ENCODE data around the gene PRR20G.
"Not testable (repeated sequence)": the region's sequence is repeated elsewhere in the genome, so short reads cannot be mapped to it uniquely, and the experiment has no call there.

PRR20G gene

DNA sequence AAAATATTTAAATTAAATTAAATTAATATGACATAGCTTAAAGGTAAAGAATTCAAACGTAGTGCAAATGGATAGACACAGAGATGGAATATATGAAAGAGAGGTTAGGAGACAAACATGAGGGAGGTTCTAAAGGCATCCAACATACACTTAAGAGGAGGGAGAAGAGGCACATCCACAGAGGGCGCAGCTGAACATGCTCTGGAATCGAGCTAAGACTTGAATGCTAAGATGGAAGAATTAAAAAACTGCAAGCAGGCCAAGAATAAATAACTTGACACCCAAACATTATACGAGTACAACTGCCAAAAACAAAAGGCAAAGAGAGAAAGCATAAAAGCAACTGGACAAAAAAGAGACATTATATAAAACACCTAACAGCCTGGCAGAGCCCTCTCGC, 9.1 kb upstream of the PRR20G start:
- no peak for DNase-seq

DNA sequence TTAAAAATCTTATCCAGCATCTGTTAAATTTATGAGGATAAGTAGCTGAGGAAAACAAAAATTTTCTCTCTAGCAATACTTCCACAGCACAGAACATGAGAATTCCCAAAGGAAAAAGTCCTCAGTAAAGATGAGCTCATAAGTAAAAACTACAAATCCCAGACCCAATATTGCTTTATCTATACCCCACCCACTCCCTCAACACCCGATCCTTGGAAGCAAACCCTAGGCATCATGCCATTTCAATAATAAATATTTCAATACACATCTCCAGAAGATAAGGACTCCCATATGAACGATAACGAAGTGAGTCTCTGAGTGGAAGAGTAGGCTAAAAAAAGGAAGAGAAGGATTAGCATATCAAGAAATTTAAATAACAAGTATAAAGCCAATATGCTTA, 8.3 kb upstream of the PRR20G start:
- no peak for DNase-seq

DNA sequence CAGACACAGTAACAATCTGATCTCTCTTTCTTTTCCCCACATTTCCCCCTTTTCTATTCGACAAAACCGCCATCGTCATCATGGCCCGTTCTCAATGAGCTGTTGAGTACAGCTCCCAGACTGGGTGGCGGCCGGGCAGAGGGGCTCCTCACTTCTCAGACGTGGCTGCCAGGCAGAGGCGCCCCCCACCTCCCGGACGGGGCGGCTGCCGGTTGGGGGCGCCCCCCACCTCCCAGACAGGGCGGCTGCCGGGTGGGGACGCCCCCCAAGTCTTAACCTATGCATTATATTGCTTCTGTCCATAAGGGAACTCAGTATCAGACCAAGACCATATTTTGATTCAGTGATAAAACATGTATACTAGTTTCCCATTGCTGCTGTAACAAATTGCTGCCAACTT, 5.8 kb upstream of the PRR20G start:
- DNase-seq, result not testable (repeated sequence)

DNA sequence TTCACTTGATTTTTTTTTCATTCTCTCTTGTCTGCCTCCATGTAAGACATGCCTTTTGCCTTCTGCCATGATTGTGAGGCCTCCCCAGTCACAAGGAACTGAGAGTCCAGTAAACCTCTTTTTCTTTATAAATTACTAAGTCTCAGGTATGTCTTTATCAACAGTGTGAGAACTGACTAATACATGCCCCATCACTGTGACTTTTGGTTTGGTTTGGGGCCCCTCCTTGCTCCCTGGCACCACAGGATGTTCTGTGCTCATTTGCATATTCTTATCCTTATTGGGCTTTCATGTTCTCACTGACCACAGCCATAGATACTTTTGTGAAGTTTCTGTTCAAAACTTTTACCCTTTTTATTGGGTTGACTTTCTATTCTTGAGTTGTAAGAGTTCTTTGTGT, 3.8 kb upstream of the PRR20G start:
- DNase-seq, result no peak

DNA sequence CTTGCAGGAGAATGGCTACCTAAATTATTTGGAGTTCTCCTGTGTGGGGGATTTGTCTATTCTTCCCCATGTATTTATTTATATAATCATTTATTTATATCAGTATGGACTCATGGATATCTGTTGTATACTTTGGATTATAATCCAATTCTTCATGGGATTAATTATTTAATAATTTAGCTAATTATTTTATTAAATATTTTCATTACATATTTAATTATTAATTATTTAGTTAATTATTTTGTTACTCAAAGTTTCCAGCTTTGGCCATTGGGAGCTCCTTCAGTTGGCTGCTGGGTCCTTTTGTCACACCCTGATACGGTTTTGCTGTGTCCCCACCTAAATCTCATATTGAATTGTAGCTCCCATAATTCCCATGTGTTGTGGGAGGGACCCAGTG, 3.3 kb upstream of the PRR20G start:
- no peak for DNase-seq

DNA sequence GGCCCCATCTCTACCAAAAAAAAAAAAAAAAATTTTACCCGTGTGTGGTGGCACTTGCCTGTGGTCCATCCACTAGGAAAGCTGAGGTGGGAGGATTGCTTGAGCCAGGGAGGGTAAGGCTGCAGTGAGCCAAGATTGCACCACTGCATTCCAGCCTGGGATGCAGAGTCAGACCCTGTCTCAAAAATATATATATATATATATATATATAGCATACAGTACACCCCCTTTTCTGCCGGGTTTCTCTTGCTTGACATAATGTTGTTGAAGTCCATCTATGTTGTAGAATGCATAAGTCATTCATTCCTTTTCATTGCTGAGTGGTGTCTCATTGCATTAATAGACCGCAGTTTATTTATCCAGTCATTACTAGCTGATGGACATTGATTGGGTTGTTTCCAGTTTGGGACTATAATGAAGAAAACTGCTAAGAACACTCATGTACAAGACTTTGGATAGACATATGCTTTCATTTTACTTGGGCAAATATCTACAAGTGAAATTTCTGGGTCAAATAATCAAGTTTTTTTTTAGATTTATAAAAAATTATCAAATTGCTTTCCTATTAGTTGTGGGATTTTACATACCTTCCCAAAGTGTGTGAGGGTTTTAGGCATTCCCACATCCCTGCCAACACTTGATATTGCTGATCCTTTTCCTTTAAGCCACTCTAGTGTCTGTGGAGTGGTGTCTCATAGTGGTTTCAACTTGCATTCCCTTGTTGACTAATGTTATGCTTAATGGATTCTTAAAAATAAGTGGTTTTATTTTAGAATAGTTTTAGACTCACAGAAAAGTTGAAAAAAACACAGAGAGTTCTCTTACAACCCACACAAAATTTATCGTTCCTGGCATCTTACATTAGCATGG, 2.1 kb upstream of the PRR20G start:
- no peak for DNase-seq

DNA sequence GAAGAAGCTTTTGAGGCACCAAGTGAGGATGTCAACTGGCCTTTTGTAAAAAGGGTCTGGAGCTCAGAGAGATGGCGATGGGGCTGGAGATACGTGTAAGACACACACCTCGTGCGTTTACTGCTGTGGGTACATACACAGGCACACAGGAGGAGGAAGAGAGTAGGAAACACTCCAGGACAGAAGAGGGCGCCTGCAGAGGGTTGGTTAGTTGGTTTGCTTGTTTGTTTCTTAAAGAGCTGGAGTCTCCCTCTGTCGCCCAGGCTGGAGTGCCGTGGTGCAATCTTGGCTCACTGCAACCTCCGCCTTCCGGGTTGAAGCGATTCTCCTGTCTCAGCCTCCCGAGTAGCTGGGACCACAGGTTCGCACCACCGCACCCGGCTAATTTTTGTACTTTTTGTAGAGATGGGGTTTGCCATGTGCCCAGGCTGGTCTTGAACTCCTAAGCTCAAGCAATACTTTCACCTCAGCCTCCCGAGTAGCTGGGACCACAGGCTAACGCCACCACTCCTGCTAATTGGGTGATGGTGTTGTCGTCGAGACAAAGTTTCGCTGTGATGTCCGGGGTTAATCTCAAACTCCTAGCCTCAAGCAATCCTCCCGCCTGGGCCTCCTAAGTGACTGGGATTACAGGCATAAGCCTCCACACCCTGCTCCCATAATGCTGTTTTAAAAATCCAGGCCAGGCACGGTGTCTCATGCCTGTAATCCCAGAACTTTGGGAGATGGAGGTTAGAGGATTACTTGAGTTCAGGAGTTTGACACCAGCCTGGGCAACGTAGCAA, 1.3 kb upstream of the PRR20G start:
- no peak for DNase-seq

DNA sequence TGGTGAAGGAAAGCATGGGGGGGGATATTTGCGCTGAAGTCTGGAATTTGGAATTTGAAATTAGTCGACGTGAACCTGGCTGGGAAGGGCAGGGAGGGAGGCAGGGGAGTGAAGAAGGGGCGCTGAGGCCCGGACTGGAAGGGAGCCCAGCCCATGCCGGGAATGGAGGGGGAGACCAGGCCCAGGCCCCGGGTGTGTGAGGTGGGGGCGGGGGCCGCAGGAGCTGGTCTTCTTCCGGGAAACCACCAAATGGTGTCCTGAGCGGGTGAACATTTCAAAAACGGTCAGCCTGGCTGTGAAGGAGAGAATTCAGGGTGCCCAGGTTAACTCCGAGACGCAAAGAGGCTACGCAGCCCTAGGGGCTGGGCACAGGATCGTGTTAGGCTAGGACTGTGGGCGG, 497 bp upstream of the PRR20G start:
- no peak for DNase-seq

DNA sequence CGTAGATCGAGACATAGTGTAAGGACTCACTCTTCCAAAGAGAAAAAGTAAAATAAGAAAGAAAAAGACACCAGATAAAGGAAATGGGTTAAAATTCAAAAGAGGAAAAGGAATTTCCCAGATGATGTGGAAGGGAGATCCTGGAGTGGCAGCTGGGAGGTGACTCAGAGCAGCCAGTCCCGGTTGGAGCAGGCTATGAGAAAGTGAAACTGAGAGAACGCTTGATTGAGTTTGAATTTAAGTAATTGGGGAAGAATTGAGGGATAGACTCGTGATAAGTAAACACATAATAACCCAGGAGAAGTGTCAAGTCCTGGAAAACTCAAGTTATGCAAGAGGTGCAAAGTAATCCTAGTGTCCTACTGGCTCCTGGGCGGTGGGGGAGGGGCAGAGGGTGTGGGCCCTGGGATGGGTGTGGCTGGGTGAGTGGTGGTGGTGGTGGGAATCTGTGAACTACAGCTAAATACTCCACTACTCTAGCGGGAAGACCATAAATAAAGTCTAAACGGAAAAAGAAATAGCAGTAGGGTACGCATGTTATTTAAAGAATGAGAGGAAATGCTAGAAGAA, 1.2 kb downstream of the PRR20G start:
- DNase-seq, result no peak

DNA sequence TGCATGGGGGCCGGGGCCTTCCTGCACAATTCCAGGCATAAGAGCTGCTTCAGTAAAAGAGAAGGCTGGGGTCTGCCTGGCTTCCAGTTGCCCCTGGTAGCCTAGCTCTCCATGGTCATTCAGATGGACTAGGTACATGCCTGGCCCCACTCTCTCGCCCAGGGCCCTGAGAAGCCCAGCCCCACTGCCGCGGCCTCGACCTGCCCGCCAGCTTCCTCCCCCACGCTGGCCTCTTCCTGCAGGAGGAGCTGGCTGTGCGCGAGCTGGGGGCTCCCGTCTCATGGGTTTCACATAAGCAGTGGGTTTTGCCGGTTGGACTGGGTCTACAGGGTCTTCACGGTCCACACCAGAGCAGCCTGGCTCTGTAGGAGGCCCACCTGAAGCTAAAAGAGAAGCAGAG, 3.6 kb downstream of the PRR20G start:
- DNase-seq, result no peak

DNA sequence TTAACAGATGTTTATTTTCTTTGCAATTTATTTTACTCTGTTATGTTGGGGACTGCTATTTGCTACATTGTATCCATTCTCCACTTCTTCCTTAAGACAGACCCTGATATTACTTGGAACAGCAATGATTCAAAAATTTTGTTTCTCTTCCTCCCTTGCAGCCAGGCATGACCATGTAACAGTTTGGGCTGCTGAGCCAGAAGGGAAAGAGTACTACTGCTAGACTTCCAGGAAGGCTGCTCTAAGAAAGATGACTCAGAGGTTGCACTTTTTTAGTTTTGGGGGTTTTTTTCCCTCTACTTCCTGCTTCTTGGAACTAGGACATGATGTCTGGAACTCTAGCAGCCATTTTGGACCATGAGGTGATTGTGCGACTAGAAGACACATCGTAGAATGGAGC, 10.3 kb downstream of the PRR20G start:
- DNase-seq, result no peak

DNA sequence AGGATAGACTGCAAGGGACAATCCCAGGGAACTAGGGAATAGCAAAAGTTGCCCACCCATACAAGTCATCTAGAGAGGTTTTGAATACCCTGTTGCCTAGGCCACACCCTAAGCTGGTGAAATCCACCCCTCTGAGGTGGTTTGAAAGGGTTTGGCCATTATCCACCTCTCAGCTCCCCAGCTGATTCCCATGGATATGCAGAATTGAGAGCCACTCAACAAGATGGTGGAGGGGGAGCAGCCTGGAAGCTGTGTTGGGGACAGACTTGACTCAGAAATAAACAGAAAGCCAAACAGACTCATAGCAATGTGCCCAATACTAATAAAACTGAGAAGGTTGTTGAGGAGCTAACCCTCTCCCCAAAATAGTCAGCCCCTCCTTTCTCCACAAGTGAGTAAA, 10.9 kb downstream of the PRR20G start:
- no peak for DNase-seq

DNA sequence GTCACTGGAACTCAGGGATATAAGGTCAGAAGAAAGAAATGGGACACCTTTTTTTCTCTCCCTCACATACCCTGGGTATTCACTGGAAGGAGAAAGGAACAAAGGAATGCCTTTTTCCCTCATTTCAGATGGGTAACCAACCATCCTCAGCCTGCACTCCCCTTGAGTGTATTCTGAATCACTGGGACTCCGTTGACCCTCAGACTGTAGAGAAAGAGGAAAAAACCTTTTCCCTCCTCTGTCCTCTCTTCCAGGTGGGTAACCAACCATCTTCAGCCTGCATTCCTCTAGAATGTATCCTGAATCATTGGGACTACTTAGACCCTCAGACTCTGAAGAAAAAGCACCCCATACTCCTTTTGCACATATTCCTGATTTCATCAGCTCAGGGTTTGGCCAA, 11.4 kb downstream of the PRR20G start:
- DNase-seq, result no peak

DNA sequence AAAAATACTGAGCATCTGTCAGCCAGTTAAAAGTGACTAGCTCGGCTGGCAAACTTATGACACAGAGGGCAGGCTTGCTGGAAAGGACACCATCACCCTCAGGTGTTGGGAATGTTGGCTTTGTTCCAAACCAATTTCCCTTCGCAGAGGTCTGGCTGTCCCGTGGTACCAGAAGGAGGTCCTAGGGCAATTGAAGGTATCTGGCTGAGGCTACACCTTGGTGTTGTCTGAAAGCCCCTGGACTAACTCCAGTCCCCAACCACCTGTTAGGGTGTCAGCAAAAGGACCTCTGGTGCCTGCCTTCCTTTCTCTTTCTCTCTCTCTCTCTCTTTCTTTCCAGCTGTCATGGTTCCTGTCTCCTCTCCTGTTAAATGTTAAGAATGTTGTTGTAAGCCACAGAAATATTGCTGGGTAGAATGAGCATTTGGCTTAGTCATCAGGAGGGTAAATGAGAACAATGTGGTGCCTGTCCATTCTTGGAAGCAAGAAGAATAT, 12.5 kb downstream of the PRR20G start:
- DNase-seq, result no peak

DNA sequence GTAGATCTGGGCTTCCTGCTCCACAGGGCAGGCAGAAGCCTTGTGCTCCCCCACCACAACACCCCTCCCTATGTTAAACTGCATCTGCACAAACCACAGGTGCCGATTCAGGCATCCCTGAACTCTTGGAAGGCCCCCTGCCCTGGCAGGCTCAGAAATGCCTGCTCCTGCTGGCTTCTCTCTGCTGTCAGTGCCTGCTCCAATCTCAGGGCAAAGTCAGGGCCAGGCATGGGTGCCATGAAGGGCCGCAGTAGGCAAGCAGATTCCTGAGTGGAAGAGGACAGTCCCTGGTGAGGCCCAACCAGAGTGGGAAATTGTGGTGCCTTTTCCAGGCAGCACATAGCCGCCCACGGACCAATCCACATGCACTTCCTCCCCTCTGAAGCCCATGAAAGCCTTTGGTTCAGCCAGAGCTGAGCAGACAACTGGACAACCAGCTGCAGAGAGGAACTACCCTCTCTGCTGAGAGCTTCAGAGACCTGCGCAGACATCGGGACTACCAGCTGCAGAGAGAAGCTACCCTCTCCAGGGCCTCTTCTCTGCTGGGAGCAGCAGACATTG, 13.6 kb downstream of the PRR20G start:
- DNase-seq, result no peak

DNA sequence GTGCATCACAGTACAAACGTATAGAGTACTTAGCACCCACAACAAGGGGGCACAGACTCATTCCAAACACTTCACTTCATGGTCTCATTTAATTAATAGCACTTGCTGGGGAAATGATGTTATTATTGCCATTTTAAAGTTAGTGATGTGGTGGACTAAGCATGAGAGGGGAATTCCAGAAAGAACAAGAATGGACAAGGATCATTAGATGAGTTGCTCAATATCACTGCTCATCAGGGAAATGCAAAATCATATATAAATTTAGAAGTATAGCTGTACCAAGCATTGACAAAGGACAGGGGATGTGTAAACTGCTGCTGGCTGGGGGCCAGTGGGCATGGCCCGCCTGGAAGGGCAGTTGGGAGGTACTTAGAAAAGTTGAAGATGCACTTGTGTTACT, 14.6 kb downstream of the PRR20G start:
- no peak for DNase-seq

DNA sequence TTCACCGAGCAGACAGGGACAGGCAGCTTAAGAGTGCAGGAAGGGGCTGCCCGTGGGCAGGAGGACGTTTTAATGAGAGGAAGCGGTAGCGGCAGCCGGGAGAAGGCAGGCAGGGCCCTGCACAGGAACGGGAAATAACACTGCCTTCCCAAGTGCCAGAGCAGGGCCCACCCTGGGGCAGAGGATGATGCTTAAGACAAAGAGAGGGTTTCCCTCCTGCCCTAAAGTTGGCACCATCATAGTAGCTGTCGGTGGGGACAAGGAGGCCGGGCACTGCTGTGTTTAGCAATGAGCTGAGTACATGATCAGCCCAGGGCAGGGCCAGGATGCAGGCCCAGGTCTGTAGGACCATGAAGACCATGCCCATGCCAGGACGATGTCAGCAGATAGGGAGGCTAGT, 21.7 kb downstream of the PRR20G start:
- no peak for DNase-seq

DNA sequence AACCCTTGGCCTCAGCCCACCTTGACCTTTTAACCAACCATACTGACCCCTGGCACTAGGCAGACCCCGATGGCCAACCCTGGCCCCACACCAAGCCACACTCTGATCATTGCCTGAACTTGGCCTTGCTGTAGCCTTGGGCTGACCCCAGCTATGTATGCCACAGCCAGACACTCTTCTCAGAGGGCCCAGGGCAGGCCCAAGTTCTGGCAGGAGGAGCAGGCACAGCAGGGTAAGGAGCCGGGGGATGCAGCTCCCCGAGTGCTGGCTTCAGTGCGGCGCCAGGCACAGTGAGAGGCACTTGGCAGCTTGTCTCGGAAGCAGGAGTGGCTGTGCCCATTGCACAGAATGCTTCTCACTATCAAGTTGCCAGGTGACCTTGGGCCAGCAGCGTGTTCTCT, 22.3 kb downstream of the PRR20G start:
- no peak for DNase-seq

DNA sequence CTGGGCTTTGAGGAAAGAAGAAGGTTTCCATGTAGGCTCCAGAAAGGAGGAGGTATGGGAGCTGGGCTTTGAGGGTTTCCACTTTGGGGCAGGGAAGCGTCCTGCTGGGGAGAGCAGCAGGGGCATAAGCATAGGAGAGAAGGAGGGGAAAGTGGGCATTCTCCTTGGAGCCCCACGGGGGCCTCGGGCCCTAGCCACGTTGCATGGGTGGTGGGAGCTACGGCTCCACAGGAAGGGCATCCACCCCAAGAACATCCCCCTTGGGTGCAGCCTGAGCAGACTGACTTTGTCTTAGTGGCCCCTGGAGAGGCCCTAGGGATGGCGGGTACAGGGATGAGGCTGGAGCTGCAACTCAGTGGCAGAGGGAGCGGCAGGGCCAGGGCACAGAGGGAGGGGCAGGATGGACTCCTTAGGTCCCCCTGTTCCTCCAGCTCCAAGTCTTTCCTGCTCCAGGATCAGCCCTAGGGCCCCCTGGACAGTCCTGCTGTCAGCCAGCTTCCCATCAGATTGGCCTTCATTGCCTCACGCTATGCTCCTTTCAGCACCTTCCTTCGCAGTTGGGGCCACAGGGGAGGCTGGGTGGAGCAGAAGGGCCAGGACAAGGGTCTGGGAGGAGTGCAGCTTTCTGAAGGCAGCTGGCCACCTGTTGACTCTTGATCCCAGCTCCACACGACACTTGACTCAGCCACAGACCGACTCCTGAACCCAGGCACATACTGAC, 22.9 kb downstream of the PRR20G start:
- DNase-seq, result no peak

DNA sequence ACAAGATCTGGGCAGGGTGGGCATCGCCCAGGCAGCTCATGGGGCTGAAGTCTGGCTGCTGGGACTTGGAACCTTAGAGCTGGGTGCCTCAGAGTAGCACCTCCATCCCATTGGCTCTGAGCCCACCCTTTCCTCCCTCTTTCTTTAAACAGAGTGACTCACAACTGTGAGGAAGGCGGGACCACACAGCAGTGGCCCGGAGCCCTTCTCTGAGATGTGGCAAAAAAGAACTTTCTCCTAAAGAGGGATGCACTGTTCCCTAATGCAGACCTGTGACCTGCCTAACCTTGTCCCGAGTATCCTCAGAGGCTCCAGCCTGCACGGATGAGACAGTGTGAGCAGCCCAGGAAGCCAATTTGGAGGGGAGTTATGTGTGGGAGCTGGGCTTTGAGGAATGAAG, 23.6 kb downstream of the PRR20G start:
- no peak for DNase-seq

DNA sequence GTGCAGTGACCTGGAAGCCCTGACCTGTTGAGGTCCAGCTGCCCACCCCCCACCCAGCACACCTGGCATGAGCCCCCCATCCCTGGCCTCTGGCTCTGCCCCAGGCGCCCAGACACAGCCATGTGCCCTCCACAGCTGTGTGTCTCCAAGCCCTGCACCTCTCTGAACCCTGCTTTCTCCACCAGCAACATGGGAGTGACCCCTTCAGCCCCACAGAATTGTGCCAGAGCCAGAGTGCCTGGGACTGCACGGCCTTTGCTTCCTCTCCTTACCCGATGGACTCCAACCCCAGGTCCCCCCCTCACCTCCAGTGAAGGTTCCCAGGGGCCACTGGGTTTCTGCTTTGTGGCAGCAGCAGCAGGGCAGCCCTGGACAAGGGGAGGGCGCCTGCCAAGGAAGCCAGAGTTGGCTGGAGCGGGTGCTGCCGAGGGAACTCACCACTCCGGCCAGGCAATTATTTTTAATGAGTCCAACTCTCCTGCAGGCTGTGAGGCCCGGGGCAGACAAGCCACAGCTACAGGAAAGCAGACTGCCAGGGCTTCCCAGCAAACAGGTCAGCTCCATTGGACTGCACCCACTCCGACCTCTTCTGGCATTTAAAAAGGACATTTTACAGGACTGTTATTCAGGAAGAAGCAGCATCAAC, 24.1 kb downstream of the PRR20G start:
- no peak for DNase-seq

DNA sequence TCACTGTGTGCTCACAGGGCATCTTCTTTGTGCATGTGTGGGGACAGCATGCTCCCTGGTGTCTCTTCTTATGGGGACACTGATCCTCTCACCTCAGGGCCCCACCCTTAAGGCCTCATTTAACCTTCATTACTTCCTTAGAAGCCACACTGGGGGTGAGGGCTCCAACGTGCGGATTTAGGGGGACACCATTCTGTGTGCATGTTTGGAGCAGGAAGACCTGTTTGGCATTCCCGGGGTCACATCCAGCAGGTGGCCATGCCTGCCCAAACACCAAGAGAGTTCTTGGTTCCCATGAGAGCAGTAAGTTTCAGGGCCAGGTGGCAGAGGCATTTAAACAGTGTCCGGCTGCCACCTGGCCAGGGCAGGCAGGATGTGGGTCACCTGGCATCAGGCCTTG, 24.8 kb downstream of the PRR20G start:
- no peak for DNase-seq

Data from cerebellar nuclear complex (tissue), 1 donor.